Keratinocyte (primary cell): ENCODE results near the gene OR2B6. TPM values are rescaled to one million over a fixed set of nuclear protein-coding genes. Genes with fewer than 3 reads are reported as not detected.

Source experiments
- DNase-seq: peaks from one replicate; pipeline ENCODE4 v3.0.0-alpha.2; 2011; ENCODE audit warnings: low read depth, missing footprints, low spot score
- FAIRE-seq: peaks from 2 replicates; lab custom pipeline; 2011; peaks lifted over from hg19 to GRCh38; lab: Jason Lieb, UNC
- H2AFZ ChIP-seq: 2 replicates; pipeline ENCODE4 v1.6.0; 2012; ENCODE audit warnings: low read length, control low read depth, inconsistent platforms; ENCODE audit not compliant: control insufficient read depth
- H3K27ac ChIP-seq: 2 replicates; pipeline ENCODE4 v1.5.1; 2011; ENCODE audit warnings: low read length; ENCODE audit not compliant: control insufficient read depth, insufficient read depth
- H3K27me3 ChIP-seq: 3 replicates; pipeline ENCODE4 v1.6.0; 2011; ENCODE audit warnings: low read length; ENCODE audit not compliant: control insufficient read depth, insufficient read depth; ENCODE audit errors: extremely low read depth
- H3K36me3 ChIP-seq, 2 experiments: 2 replicates in 1 of 2; 3 replicates in 1 of 2; pipeline ENCODE4 v1.5.1; 2011; ENCODE audit warnings: low read length in 2 of 2, mild to moderate bottlenecking in 1 of 2; ENCODE audit not compliant: control insufficient read depth in 2 of 2, insufficient read depth in 2 of 2; ENCODE audit errors: extremely low read depth in 1 of 2
- H3K4me1 ChIP-seq: 3 replicates; pipeline ENCODE4 v1.5.1; 2011; ENCODE audit warnings: low read length; ENCODE audit not compliant: control insufficient read depth, insufficient read depth; ENCODE audit errors: extremely low read depth
- H3K4me2 ChIP-seq: 3 replicates; pipeline ENCODE4 v1.6.0; 2011; ENCODE audit warnings: low read depth, low read length; ENCODE audit not compliant: control insufficient read depth, insufficient read depth; ENCODE audit errors: extremely low read depth
- H3K4me3 ChIP-seq, 3 experiments: fragments of 200-600 bp in 1 of 3; sonication (generic) in 1 of 3; 2 replicates in 2 of 3; 3 replicates in 1 of 3; pipeline ENCODE4 v1.5.1; 2011 to 2016; ENCODE audit warnings: low read length in 3 of 3, mild to moderate bottlenecking in 3 of 3, control low read depth in 2 of 3, inconsistent platforms in 1 of 3, low read depth in 1 of 3, mixed read lengths in 1 of 3, mixed run types in 1 of 3, moderate library complexity in 1 of 3; ENCODE audit not compliant: control insufficient read depth in 2 of 3, insufficient read depth in 2 of 3; ENCODE audit errors: extremely low read depth in 1 of 3
- H3K79me2 ChIP-seq: 2 replicates; pipeline ENCODE4 v1.6.0; 2012; ENCODE audit warnings: low read length; ENCODE audit not compliant: control insufficient read depth, insufficient read depth
- H3K9ac ChIP-seq: 3 replicates; pipeline ENCODE4 v1.6.0; 2011; ENCODE audit warnings: low read length; ENCODE audit not compliant: control insufficient read depth, insufficient read depth; ENCODE audit errors: extremely low read depth
- H3K9me1 ChIP-seq: 3 replicates; pipeline ENCODE4 v1.6.0; 2011; ENCODE audit warnings: low read length; ENCODE audit not compliant: control insufficient read depth, insufficient read depth; ENCODE audit errors: extremely low read depth
- H3K9me3 ChIP-seq: 2 replicates; pipeline ENCODE4 v1.5.1; 2012; ENCODE audit warnings: low read depth, low read length; ENCODE audit not compliant: control insufficient read depth
- H4K20me1 ChIP-seq: 3 replicates; pipeline ENCODE4 v1.6.0; 2011; ENCODE audit warnings: low read length; ENCODE audit not compliant: control insufficient read depth, insufficient read depth; ENCODE audit errors: extremely low read depth
- CTCF ChIP-seq, 3 experiments: IDR thresholded peaks in 1 of 3; conservative IDR thresholded peaks in 1 of 3; optimal IDR thresholded peaks in 1 of 3; 2 replicates in 2 of 3; 3 replicates in 1 of 3; pipeline versions ENCODE3 to v1.5.1; 2011; ENCODE audit warnings: low read length in 3 of 3, mild to moderate bottlenecking in 3 of 3, moderate library complexity in 2 of 3, control low read depth in 1 of 3, inconsistent platforms in 1 of 3; ENCODE audit not compliant: insufficient read depth in 2 of 3; ENCODE audit errors: extremely low read depth in 1 of 3
- EZH2 ChIP-seq: IDR thresholded peaks from one replicate; pipeline ENCODE4 v1.6.1; 2012; ENCODE audit warnings: inconsistent platforms, mild to moderate bottlenecking, low read length, moderate library complexity
- dilution Hi-C: fragments of 300-500 bp; cut with MboI; formaldehyde crosslinking; loops from one replicate; pipeline ENCODE4 v1.7.0; 2020; ENCODE audit warnings: low sequenced_read_pairs; ENCODE audit not compliant: extremely low pct_ligation_motif_present
- polyA plus RNA-seq, 5 experiments: library from polyadenylated mRNA; depleted of rRNA in 3 of 5; stranded (reverse) in 3 of 5; stranded (forward) in 1 of 5; unstranded in 1 of 5; fragments of >200 nt; gene quantifications; 1 replicate in 1 of 5; 2 replicates in 3 of 5; 3 replicates in 1 of 5; pipeline versions ENCODE4 v1.2.1 to v1.2.3, GENCODE V29; 2011 to 2012; ENCODE audit warnings: missing spikeins in 2 of 5, low read depth in 1 of 5, low replicate concordance in 1 of 5

Gene OR2B6
- polyA plus RNA-seq, 1 donor (not counting 4 experiments of a cell fraction or from before 2014, with no cell fraction given): not detected

- dilution Hi-C loops: no loop called here
- H3K79me2 ChIP-seq: no peaks in the 10 kb centered on the region
- no peaks in the 10 kb centered on the region for H3K4me1 ChIP-seq
- H2AFZ ChIP-seq: no peak overlapping the region
- FAIRE-seq (no peak), DNase-seq (no peak)
- no peaks in the 10 kb centered on the region for H3K9me3 ChIP-seq
- H3K4me3 ChIP-seq: no peak overlapping the region
- no peaks in the 10 kb centered on the region for H3K9me1 ChIP-seq
- no peak overlapping the region for H3K27ac ChIP-seq
- no peak overlapping the region for H3K4me2 ChIP-seq
- no peaks in the 10 kb centered on the region for H3K36me3 ChIP-seq
- H3K27me3 ChIP-seq: no peaks in the 10 kb centered on the region
- no peak overlapping the region for H3K9ac ChIP-seq
- H4K20me1 ChIP-seq: no peaks in the 10 kb centered on the region
- TF ChIP-seq CTCF (optimal IDR thresholded peaks at IDR 0.05 in 1 of 3, IDR thresholded peaks at IDR 0.05 in 1 of 3, conservative IDR thresholded peaks at IDR 0.05 in 1 of 3; ENCODE audit: extremely low read depth in 1 of 3, insufficient read depth in 2 of 3, low read length in 3 of 3): no peak
- TF ChIP-seq EZH2: no peak
Measured at GRCh38 chr6:27966044-27966443, 9.0 kb downstream of the OR2B6 start.

DNA sequence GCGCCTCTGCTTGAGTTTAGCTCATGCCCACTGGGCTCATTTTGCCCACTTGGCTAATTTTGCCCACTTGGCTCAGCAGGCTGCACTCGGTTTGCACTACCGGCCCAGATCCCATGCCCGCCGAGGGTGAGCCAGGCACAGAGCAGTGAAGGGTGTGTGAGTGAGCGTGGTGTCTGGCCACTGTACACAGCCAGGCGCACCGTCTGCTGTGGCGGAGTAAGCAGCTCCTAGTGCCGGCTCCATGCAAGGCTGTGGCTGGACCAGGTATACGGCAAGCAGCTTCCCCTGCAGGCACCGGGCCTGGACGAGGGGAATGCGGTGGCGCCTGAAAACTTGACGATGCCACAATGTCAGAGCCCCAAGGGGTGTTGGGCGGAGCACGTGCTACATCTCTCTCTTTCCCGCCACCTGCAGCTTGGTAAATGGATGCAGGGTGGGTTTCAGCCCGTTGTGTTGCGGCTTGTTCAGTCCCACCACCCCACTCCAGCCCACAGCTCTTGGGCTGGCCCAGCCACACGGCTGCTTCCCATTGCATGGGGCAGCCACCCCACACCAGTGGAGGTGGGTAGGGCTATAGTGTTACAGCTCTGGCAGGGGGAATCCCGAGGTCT lies 9.9 kb downstream of the OR2B6 start:
- no peak overlapping the region for H3K27ac ChIP-seq
- H4K20me1 ChIP-seq: no peaks in the 10 kb centered on the region
- DNase-seq (no peak), FAIRE-seq (no peak)
- no peak overlapping the region for H2AFZ ChIP-seq
- dilution Hi-C loops: no loop called here
- no peaks in the 10 kb centered on the region for H3K79me2 ChIP-seq
- no peak overlapping the region for H3K9ac ChIP-seq
- H3K4me1 ChIP-seq: no peaks in the 10 kb centered on the region
- H3K27me3 ChIP-seq: no peaks in the 10 kb centered on the region
- no peaks in the 10 kb centered on the region for H3K9me1 ChIP-seq
- no peaks in the 10 kb centered on the region for H3K9me3 ChIP-seq
- no peak overlapping the region for H3K4me3 ChIP-seq
- TF ChIP-seq CTCF (optimal IDR thresholded peaks at IDR 0.05 in 1 of 3, IDR thresholded peaks at IDR 0.05 in 1 of 3, conservative IDR thresholded peaks at IDR 0.05 in 1 of 3; ENCODE audit: extremely low read depth in 1 of 3, insufficient read depth in 2 of 3, low read length in 3 of 3) (no peak), EZH2 (no peak)
- H3K4me2 ChIP-seq: no peak overlapping the region
- H3K36me3 ChIP-seq: no peaks in the 10 kb centered on the region
